ENCODE results near the gene EIF6.
"Not testable (repeated sequence)": the region's sequence is repeated elsewhere in the genome, so short reads cannot be mapped to it uniquely, and the experiment has no call there.

EIF6 gene

DNA sequence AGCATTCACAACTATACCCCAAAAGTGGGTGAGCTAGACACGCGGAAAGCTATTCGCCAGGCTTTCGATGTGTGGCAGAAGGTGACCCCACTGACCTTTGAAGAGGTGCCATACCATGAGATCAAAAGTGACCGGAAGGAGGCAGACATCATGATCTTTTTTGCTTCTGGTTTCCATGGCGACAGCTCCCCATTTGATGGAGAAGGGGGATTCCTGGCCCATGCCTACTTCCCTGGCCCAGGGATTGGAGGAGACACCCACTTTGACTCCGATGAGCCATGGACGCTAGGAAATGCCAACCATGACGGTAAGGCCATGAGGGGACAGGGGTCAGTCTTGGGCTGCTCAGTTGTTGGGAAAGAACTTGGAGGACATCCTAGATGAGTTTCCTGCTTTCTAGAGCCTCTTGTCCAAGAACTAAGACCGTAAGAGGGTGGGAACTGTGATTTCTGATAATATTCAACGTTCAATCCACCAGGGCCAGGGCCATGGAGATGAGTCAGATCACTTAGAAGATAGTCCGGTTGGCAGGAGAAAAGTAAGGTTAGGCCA lies 30.0 kb downstream of the EIF6 start:
- no peak for DNase-seq

GRCh38 chr20:35253010-35253409 lies 31.6 kb downstream of the EIF6 start:
- DNase-seq: no peak

- not testable (repeated sequence) for DNase-seq
Measured at GRCh38 chr20:35252598-35252997, 32.0 kb downstream of the EIF6 start.

- no peak for DNase-seq
Measured at GRCh38 chr20:35252037-35252461, 32.5 kb downstream of the EIF6 start.

- no peak for DNase-seq
Measured at GRCh38 chr20:35251613-35251940, 33.0 kb downstream of the EIF6 start.

DNA sequence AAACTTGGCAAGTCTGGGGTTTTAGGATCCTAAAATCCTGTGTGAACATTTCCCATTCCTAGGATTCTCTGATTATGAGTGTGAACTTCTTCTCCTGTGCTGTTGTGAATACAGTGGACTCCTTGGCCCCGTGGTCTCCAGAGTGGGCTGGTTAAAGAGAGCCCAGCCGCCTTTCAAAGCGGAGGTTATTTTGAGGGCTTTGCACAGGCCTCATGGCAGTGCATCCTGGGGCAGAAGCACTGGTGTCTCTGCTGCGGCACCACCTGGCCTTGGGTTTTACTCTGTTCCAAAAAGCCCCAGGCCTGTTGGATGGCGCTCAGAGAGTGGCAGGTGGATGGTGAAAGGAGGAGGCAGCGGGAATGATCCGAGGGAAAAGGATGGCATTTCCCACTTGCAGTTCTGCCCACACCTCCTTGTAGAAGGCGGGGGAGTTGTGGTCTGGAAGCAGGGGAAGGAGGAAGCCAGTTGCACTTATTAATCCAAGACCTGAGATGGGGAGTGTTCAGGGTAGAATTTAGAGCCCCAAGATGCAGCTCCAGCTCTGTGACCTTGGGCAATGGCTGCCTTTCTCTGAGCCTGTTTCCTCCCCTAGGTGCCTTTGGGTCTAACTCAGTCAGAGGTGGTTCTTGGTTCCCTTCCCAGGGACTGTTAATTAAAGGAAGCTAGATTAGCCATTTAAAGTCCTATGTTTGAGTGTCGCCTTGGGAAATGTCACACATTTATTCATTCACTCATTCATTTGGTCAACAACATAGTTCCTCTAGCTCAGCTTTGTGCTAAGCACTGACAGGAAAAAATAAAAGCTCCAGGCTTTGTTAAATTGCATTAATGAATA lies 35.7 kb downstream of the EIF6 start:
- no peak for DNase-seq

DNA sequence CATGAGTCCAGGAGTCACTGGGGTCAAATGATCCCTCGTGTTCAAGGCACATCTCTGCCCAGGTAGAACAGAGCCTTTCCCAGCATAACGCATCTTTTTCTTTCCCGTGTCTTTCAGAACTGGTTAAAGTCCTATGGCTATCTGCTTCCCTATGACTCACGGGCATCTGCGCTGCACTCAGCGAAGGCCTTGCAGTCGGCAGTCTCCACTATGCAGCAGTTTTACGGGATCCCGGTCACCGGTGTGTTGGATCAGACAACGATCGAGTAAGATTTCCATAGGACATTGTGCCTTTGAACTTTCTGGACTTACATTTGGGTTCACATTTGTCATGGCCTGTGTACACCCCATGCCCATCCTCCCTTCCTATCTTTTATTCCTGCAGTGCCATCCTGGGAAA lies 37.8 kb downstream of the EIF6 start:
- DNase-seq: no peak

- no peak for DNase-seq
Measured at GRCh38 chr20:35243986-35244385, 40.6 kb downstream of the EIF6 start.

DNA sequence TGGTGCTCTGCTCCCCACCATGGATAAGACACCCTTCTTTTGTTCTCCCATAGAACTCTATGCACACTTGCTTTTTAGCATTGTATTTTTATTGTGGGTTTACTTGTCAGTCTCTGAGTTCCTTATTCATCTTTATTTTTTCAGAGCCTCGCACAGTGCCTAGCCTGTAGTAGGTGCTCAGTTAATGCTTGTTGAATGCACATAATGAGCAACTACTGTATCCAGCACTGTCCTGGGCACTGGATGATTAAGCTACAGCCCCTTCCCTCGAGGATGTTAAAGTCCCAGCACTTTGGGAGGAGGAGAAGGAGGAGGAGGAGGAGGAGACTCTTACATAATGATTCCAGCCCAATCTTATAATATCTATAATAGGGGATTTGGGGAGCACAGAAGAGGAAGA lies 41.3 kb downstream of the EIF6 start:
- DNase-seq: no peak

DNA sequence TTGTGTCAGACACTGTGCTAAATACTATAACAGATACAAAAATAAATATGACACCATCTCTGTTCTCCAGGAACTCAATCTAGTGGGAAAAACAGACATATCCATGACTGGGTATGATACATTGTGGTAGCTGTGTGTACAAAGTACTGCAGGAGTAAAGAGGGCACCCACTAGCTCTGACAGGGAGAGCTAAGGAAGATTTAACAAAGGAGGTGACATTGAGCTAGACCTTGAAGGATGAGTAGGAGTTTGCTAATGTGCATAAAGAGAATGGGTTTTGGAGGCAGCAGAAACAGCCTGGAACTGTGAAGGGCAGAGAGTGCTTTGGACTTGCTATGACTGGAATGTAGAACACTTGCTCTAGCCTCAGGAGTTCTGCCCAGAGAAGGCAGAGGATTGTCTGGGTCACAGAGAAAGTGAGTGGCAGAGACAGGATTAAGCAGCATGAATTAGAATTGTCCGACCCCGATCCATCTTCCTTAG lies 43.7 kb downstream of the EIF6 start:
- DNase-seq: no peak

DNA sequence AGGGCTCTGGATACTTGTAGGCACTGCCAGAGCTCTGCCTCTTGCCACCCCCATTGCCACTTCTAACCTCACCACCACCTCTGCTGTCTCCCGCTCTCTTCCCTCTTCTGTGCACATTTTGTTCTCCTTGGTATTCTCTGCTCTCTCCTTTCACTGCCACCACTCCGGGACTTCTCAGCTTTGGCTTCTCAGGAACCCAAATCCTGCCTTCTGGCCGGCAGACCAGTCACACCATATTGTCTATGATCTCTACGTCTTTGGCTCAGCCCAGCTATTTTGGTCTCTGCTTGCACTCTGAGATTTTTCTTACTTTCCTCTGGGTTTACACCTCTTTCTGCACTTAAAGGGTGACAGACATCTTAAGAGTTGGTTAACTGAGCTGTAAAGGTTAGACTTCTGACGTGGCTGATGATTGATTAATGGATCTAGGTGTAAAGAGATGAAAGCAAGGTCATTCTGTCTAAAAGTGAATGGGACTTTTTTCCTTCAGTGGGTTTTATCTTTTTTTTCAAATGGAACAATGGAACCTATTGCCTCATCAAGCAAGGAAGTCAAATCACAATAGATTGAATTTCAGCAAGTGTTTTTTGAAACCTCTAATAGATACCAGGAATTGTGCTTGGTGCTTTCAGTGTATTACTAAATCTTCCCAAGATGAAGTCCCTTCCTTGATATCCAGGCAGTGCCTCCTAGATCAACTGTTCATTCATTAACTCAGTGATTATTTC lies 44.3 kb downstream of the EIF6 start:
- DNase-seq: no peak

DNA sequence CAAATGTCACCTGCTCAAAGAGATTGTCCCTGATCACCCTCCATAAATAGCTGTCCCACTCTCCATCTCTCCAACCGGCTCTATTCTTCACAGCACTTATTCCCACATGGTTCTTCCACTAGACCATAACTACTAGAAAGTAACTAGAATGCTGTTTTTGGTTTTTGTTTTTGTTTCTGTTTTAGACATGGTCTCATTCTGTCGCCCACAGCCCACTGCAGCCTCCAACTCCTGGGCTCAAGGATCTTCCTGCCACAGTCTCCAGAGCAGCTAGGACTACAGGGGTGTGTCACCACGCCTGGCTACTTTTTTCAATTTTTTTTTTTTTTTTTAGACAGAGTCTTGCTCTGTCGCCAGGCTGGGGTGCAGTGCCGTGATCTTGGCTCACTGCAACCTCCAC lies 45.8 kb downstream of the EIF6 start:
- no peak for DNase-seq

- no peak for DNase-seq
Measured at GRCh38 chr20:35238170-35238569, 46.4 kb downstream of the EIF6 start.

DNA sequence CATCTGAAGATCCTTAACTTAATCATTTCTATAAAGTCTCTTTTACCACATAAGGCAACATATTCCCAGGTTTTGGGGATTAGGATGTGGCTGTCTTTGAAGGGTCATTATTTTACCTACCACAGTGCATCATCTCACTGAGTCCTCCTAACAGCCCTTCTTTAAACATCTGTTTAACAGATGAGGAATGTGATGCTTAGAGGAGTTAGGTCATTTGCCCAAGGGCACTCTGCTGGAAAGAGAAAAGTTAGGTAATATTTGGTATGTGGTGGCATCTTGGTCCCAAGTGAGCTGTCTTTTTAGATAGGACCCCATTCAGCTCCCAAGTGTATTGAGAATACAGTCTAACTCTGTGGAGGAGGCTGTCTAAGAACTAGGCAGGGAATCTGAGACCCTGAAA lies 47.1 kb downstream of the EIF6 start:
- DNase-seq: no peak

- DNase-seq: no peak
Measured at GRCh38 chr20:35235881-35236280, 48.7 kb downstream of the EIF6 start.

- DNase-seq: no peak
Measured at GRCh38 chr20:35232575-35232974, 52.0 kb downstream of the EIF6 start.

Measured in SHP77 treated with DMSO at 0.1 percent for 48 hours (cell line).